Stimulated activated CD4-positive, alpha-beta T cell treated with anti-CD3 and anti-CD28 coated beads, Interleukin-4, amount 100 ng/mL, for 4 hours (primary cell): ENCODE data around the gene SSTR3.
"Not testable (repeated sequence)": the region's sequence is repeated elsewhere in the genome, so short reads cannot be mapped to it uniquely, and the experiment has no call there.

Experiments used
- DNase-seq, 2 experiments: peaks; one replicate each; pipeline ENCODE4 v3.0.0-alpha.2; 2020

The SSTR3 gene

GRCh38 chr22:37212174-37212906 is at the start of gene SSTR3:
Gene SSTR3 (minus strand): TSS chr22:37212477. CDS start chr22:37207803, 4,674 bp downstream.
- DNase-seq: no peak

- DNase-seq: peak; percentile 55 to 57
Measured at GRCh38 chr22:37260901-37261336, 48.6 kb upstream of the SSTR3 start.

DNA sequence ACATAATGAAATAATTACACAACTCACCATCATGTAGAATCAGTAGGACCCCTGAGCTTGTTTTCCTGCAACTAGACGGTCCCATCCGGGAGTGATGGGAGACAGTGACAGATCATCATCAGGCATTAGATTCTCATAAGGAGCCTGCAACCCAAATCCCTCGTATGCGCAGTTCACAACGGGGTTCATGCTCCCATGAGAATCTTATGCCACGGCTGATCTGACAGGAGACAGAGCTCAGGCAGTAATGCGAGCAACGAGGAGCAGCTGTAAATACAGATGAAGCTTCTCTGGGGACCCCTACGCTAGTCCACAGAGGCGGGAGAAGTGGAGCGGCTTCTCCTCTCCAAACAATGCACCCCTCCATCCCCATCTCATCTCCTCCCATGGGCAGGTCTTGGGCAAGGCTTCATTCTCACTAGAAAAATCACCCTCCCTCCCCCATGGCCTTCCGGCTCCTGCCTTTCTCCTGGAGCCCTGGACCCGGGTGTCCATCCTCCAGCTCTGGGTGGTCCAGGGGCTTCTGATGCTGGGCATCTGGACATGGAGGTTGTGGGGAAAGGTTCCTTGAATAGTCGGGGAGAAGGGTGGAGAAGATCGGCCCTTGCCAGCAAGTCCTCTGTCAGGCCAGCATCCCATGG is 48.0 kb upstream of the SSTR3 start:
- DNase-seq: no peak

GRCh38 chr22:37259540-37260029 is 47.3 kb upstream of the SSTR3 start:
- no peak for DNase-seq

GRCh38 chr22:37258753-37259401 is 46.6 kb upstream of the SSTR3 start:
- DNase-seq: no peak

GRCh38 chr22:37258005-37258752 is 45.9 kb upstream of the SSTR3 start:
- DNase-seq: no peak

DNA sequence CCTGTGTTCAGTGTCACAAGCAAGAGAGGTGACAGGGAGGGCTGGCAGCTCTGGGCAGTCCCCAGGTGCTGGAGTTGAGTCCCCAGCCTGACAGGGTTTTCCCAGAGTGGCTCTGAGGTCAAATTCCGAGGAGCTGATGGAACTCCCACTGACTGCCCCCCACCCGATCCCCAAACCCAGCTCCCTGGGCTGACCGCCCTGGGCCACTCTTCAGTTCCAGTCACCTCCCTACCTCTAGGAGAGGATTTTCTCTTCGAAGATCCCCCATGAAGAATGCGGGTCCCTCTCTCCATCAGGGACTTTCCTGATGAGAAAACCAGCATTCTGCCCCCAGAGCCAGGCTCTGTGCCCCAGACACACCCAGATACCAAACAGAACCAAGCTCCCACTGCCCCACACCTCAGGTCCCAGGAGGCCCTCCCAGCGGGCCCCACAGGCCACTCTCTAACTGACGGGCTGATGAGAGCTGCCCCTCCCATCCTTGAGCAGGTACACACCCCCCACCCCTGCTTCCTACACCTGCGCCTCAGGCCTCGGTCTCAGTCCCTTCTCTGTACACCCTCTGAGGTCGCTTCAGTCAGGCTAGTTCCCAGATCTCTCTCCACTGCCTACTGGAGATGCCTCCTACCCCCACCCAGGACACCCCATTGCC is 43.9 kb upstream of the SSTR3 start:
- no peak for DNase-seq

- DNase-seq: no peak
Measured at GRCh38 chr22:37255558-37256006, 43.3 kb upstream of the SSTR3 start.

DNA sequence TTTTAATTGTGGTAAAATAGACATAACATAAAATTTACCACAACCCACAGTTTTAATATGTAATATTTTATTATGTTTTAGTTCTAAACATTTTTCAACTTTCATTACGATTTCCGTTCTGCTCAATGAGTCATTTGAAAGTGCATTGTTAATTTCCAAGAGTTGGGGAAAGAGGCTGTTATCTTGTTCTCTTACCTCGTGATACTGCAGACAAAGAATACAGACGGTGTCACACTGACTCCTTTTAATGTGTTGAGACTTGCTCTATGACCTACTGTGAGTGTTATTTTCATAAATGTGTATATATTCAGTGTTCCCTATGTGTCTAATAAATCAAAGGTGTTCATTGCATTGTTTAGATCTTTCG is 42.6 kb upstream of the SSTR3 start:
- no peak for DNase-seq

DNA sequence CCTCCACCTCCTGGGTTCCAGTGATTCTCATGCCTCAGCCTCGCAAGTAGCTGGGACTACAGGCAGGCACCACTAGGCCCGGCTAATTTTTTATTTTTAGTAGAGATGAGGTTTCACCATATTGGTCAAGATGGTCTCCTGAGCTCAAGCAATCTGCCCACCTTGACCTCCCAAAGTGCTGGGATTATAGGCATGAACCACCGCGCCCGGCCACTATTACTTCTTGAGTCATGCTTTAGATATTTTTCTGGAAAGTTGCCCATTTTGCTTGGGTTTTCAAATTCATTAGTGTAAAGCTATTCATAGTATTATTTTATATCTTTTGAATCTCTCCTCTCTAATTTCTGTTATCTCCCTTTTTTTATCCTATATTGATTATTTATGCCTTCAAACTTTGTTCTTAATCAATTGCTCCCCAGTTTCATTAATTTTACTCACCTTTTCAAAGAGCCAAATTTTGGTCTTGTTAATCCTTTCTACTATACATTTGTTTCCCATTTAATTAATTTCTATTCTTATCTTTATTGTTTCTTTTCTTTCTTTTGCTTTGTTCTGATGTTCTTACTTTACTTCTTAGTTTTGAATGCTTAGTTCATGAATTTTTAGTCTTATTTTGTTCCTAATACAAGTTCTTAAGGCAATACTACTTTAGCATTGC is 42.1 kb upstream of the SSTR3 start:
- no peak for DNase-seq

DNA sequence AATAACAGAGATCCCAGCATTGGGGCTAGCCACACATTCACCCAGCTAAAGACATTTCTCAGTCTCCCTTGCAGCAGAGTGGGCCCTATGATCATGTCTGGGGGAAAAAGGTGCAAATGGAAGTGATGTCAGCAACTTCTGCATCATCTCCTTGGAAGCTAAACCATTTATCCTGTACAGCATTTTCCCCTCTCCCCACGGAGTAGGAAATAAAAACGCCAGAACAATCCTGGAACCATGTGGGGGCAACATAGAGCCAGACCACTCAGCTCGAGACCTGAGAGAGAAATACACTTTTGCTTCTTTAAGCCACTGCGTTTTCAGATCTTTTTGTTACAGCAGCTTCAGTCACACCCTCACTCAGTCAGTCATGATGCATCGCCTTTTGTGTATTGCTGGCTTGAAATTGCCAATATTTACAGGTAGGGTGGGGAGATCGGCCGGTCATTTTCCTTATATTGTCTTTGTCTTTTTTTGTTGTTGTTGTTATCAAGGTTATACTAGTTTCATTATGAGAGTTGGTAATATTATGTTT is 40.9 kb upstream of the SSTR3 start:
- DNase-seq: no peak

- not testable (repeated sequence) for DNase-seq
Measured at GRCh38 chr22:37251836-37252235, 39.6 kb upstream of the SSTR3 start.

DNA sequence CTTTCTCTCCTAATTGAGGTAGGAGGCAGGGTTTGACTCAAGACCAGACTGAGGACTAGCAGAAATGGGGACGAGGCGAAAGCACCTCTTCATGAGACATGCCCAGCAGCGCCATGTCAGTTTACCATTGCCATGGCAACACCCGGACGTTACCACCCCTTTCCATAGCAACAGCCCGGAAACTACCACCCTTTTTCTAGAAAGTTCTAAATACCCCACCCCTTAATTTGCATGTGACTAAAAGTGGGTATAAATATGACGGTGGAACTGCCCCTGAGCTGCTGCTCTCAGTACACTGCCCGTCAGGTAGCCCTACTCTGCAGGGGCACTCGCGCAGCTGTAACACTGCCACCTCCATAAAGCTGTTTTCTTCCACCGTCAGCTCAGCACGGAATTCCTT is 37.7 kb upstream of the SSTR3 start:
- DNase-seq: no peak

- no peak for DNase-seq
Measured at GRCh38 chr22:37248251-37248650, 36.0 kb upstream of the SSTR3 start.

- no peak for DNase-seq
Measured at GRCh38 chr22:37245740-37246139, 33.5 kb upstream of the SSTR3 start.

DNA sequence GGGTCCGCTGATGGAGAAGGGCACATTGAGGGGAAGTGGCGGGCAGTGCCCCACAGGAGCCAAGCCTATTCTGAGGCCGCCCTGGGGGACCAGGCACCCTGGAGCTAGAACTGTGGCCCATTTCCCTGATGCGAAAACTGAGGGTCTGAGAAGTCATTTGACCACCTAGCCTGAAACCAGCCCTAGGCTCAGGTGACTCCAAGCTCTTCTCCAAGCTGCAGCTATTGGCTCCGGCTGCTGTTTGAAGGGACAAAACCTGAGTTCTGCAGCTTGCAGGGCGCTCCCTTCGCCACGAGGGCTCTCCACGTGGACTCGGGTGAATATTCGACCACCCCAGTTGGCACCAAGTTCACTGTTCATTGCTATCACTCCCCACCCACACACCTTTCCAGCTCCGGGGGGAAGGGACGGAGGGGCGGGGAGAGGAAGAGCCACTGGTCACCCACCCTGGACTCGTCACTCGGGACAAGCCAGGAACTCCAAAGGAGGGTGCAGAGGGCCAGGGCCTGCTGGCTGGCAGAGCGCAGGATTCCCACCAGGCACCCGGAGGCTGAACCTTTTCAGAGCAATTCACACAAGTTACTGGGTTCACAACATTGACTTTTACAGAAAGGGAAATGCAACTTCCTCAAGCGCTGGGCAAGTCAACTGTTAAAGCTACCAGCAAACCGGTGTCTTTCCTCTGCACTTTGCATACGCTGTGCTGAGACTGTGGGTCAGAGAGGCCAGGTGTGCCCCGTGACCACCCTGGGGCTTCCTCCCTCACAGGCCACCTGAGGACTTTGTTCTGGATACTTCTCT is 32.8 kb upstream of the SSTR3 start:
- no peak for DNase-seq

GRCh38 chr22:37244114-37244921 is 32.0 kb upstream of the SSTR3 start, which contains the start of gene RAC2:
Gene RAC2 (minus strand): TSS chr22:37244269. CDS start chr22:37244148, 121 bp downstream.
- DNase-seq: peak; percentile 89 to 91

GRCh38 chr22:37243402-37244113 is 31.3 kb upstream of the SSTR3 start:
- no peak for DNase-seq

- peak; percentile 82 to 95 for DNase-seq
Measured at GRCh38 chr22:37242395-37242918, 30.2 kb upstream of the SSTR3 start.
